HG03280 (cell line): ENCODE data around the gene P4HA1.
"Not testable (repeated sequence)": the region's sequence is repeated elsewhere in the genome, so short reads cannot be mapped to it uniquely, and the experiment has no call there.

ENCODE experiments used
- ATAC-seq: cut with Tn5 transposase; IDR thresholded peaks from one replicate; pipeline ENCODE4 v1.9.1; 2021; ENCODE audit warnings: mild to moderate bottlenecking, moderate library complexity; ENCODE audit not compliant: unreplicated experiment

The P4HA1 gene

GRCh38 chr10:73096449-73097304, at the start of gene P4HA1:
Gene P4HA1, minus strand, starts transcription at chr10:73096866. Its CDS starts 21,983 bp downstream, at chr10:73074883.
- peak; percentile 92 for ATAC-seq

- ATAC-seq, result no peak
These were observed 44.9 kb upstream of the P4HA1 start for GRCh38 chr10:73141603-73142002.

DNA sequence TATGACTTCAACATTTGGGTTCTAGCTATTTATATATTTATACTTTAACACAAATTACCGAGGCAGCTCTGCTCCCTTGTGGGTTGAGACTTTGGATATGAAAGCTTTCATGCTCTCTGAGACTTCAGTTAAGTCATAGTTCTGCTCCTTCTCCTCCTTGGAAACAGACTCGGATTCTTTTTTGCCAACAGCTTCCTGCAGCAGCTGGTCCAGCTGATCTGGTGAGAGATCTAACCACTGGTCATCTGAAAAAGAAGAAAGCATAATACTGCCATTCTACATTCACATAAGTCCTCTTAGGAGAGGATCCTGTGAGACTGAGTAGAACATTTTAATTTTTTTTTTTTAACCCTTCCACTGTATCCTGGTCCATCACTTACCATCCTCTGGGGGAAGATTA, 42.6 kb upstream of the P4HA1 start:
- ATAC-seq, result no peak

GRCh38 chr10:73136627-73137026, 40.0 kb upstream of the P4HA1 start:
- ATAC-seq, result no peak

GRCh38 chr10:73134727-73135126, 38.1 kb upstream of the P4HA1 start:
- ATAC-seq, result no peak

DNA sequence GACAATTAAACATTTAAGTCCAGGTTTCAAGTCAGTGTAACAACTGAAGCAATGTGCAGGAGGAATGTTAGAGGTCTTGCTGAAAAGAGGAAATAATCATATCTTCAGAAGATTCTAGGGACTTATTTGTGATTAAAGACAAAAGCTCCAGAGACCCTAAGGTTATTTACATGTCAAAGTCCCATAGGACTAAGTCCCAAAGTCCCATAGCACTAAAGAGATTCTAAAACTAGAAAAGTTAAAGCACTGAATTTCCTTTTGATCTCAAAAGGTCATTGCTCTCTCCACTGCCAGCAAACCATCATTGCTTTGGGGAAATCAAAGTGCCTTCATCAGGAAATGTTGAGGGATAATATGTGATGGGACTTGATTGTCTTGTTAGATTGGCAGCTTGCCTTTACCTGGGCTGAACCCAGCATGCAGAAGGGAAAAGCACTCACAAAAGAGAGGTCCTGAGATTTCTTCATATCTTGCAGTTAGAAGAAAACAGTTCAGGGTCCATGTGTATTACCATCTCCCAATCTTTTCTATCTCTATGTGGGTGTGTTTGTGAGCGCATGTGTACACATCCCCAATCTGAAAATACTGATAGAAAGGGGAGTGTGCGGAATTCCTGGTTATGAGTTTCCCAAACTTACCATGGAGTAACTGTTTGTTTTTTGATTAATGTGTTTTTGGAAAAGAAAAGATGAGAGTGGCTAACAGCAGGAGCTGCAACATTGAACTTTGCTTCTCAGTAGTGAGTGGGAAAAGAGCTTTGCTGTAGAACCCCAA, 35.4 kb upstream of the P4HA1 start:
- ATAC-seq, result no peak

- ATAC-seq, result no peak
These were observed 34.6 kb upstream of the P4HA1 start for GRCh38 chr10:73131301-73131700.

- no peak for ATAC-seq
These were observed 29.7 kb upstream of the P4HA1 start for GRCh38 chr10:73126343-73126742.

DNA sequence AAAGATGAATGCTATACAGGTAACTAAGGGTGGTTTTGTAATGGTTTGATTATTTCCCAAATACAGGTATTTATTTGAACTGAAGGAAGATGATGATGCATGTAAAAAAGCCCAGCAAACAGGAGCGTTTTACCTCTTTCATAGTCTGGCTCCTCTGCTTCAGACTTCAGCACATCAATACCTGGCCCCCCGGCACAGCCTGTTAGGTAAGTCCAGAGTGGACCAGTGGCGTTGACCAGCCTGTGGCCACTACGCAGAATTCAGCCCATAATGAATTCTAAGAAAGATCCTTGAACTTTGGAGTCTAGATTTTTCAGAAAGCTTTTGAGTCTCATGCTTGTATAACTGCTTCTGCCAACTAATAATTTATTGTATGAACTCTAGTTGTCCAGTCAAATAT, 23.3 kb upstream of the P4HA1 start:
- no peak for ATAC-seq

DNA sequence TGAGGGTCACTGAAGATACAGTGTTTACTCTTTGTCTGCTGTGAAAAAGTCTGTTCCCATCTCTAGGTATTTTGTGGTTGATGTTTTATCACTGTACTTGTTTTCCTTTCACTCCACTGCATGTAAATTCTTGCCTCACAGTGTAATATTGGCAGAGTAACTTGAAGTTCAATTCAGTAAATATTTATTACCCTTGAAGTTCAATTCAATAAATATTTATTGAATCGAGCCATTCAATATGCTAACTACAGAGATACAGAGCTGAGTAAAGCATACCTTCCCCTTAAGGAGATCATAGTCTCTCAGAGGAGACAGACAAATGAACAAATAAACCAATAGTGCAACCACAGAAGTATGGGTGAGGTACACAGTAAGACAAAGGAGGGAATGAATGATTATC, 22.8 kb upstream of the P4HA1 start:
- ATAC-seq, result no peak

GRCh38 chr10:73117976-73118743, 21.5 kb upstream of the P4HA1 start:
- ATAC-seq, result peak; percentile 79

GRCh38 chr10:73116017-73116416, 19.4 kb upstream of the P4HA1 start:
- no peak for ATAC-seq

GRCh38 chr10:73113551-73113950, 16.9 kb upstream of the P4HA1 start:
- no peak for ATAC-seq

- not testable (repeated sequence) for ATAC-seq
These were observed 15.4 kb upstream of the P4HA1 start for GRCh38 chr10:73112032-73112431.

- no peak for ATAC-seq
These were observed 13.7 kb upstream of the P4HA1 start, which contains the start of gene NUDT13 for GRCh38 chr10:73110345-73110849. Gene NUDT13, plus strand, starts transcription at chr10:73110455. Its CDS starts 3,911 bp downstream, at chr10:73114366.

DNA sequence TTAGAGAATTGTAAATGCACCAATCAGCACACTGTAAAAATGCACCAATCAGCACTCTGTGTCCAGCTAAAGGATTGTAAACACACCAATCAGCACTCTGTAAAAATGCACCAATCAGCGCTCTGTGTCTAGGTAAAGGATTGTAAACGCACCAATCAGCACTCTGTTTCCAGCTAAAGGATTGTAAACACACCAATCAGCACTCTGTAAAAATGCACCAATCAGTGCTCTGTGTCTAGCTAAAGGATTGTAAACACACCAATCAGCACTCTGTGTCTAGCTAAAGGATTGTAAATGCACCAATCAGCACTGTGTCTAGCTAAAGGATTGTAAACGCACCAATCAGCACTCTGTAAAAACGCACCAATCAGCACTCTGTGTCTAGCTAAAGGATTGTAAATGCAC, 12.6 kb upstream of the P4HA1 start:
- not testable (repeated sequence) for ATAC-seq

DNA sequence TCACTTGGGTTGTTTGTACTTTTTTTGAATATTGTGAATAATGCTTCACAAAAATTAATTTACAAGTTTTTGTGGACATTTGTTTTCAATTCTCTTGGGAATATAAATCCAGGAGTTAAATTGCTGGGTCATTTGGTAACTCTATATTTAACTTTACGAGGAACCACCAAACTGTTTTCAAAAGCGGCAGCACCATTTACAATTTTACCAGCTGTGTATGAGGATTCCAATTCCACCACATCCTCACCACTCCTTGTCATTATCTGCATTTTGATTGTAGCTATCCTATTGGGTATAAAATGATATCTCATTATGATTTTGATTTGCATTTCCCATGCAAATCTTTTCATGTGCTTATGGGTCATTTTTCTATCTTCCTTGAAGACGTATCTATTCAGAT, 9.6 kb upstream of the P4HA1 start:
- no peak for ATAC-seq

GRCh38 chr10:73099141-73099540, 2.5 kb upstream of the P4HA1 start:
- no peak for ATAC-seq

- ATAC-seq, result peak; percentile 1
These were observed 622 bp upstream of the P4HA1 start for GRCh38 chr10:73097305-73097670.

- peak; percentile 25 for ATAC-seq
These were observed 621 bp downstream of the P4HA1 start for GRCh38 chr10:73096041-73096448.

DNA sequence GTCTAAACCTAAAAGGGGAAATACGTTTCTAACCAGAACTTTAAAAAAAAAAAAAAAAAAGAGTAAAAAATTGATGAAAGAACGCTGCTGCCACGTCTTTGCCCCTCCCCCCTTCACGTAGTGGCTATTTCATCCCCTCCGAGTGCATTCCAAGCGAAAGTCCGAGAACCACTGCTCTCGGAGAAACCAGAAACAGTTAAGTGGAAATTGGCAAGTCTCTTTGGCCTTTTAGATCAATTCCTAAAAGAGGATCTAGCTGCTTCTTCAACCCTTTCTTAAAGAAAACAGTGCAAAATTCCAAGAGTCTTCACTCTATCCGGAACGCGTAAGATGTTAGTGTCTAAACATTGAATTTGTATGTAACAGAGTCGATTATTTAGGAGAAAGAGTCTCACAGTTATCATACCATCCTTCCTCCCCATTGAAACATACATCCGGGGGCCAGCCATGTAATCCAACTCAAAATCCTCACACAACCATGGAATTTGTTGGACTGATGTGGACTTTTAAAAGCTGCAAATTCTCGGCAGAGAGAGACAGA, 1.1 kb downstream of the P4HA1 start:
- no peak for ATAC-seq
